Measurements from ENCODE around the gene CCL19.
"Not testable (repeated sequence)": the region's sequence is repeated elsewhere in the genome, so short reads cannot be mapped to it uniquely, and the experiment has no call there.

CCL19 gene

GRCh38 chr9:34690983-34691935, at the start of gene CCL19:
Gene CCL19 (minus strand): TSS chr9:34691276. CDS start chr9:34691139, 137 bp downstream.
- no peak for DNase-seq

GRCh38 chr9:34740176-34740575, 49.1 kb upstream of the CCL19 start:
- not testable (repeated sequence) for DNase-seq

DNA sequence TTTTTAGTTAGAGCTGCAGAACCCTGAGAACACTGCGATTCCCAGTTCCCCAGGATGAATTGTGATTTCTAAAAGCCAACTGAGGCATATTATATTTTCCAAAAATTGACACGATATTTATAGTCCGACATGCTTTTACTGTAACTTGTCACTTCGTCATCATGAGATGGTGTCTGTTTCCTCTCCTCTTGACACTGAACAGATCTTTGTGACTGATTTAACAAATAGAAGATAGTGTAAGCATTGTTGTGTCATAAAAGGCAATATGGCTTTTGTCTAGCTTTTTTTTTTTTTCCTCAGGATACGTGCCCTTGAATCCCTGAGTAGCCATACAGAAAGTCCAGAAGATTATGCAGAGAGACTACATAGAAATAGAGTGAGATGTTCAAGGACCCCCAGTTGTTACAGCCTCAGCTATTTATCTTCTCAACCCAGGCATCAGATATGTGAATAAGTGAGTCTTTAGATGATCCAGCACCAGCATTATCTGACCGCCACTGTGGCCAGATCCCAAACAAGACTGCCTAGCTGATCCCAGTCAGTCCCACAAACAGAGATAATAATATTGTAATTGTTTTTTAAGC, 46.7 kb upstream of the CCL19 start:
- DNase-seq = no peak

- no peak for DNase-seq
Observed at GRCh38 chr9:34734720-34735119, 43.6 kb upstream of the CCL19 start.

GRCh38 chr9:34732886-34733285, 41.8 kb upstream of the CCL19 start:
- no peak for DNase-seq

- DNase-seq = no peak
Observed at GRCh38 chr9:34732478-34732877, 41.4 kb upstream of the CCL19 start.

DNA sequence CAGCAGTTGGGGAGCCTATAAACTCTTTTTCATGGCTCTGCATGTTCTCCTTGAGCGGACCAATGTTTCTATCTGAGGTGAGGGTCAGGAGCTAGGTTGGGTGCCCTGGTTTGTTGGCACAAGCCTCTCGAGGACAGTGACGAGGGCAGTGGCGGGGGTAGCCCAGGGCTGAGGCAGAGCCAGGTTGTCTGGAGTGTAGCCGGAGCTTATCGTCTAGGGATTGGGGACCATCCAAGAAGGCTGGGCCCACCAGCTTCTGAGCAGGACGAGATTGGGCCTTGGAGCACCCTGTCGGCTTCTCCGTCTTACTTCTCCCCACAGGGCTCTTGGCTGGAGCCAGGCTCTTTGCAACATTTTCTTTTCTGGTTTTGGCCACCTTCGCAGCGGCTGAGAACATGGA, 32.1 kb upstream of the CCL19 start:
- no peak for DNase-seq

- DNase-seq = not testable (repeated sequence)
Observed at GRCh38 chr9:34719769-34720025, 28.6 kb upstream of the CCL19 start.

GRCh38 chr9:34719021-34719768, 28.1 kb upstream of the CCL19 start:
- DNase-seq = no peak

GRCh38 chr9:34717996-34718614, 27.0 kb upstream of the CCL19 start:
- no peak for DNase-seq

- no peak for DNase-seq
Observed at GRCh38 chr9:34716711-34717110, 25.6 kb upstream of the CCL19 start.

DNA sequence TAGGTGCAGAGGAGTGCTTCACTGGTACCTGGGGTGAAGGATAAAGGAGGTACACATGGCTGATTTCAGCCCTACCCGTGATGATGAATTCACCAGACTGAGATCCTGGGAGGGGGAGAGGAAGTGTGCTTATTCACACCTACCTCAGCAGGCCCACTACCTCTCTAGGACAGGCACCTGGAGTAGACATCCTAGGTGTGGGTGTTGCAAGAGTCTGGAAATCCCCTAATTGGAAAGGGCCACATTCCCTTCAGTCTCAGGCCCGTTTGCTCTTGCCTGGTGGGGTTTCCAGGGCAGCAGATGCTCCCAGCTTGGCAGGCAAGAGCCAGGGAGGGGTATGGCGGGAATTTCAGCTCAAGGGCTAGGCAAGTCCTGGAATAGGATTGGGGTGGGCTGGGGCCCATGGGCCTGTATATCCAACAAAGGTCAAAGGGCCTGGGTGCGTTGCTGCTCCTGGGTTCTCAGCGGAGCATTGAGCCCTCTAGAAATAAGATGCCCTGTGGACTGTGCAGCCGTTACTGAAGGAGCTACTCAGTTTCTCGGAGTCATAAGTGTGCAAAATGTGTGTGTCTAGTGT, 24.7 kb upstream of the CCL19 start:
- no peak for DNase-seq

- DNase-seq = no peak
Observed at GRCh38 chr9:34714007-34714406, 22.9 kb upstream of the CCL19 start.

DNA sequence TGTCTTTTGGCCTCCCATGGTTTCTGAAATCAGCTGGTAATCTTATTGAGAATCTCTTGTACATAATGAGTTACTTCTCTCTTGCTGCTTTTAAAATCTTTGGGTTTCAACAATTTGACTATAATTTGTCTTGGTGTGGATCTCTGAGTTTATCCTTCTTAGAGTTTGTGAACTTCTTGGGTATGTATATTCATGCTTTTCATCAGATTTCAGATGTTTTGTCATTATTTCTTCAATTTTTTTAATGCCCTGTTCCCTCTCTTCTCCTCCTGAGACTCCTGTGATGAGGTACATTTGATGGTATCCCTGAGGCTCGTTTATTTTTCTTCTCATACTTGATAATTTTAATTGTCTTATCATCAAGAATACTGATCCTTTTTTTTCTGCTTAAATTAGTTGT, 21.1 kb upstream of the CCL19 start:
- DNase-seq = no peak

DNA sequence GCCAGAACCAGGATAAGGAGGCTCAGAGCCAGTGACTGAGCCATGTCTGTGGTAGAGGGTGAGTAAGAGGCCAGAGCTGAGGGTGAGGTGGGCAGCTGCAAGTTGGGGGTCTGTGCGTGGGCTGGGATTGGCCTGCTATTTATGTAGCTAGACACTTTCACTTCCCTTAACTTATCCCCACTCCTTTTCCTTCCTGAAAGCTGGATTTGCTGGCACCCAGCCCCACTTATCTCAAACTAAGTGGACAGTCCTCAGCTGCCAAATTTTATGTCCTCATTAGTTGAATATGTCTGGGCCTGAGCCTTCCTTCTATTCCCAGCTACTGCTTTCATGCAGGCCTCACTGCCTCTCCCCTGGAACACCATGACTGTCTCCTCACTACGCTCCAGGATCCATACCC, 18.9 kb upstream of the CCL19 start, which contains the start of gene CCL21:
TSS of gene CCL21 (minus strand) at position 114 of the 400 bp plus-strand sequence. CDS start at position 44, 70 bp downstream.
- no peak for DNase-seq

- DNase-seq = no peak
Observed at GRCh38 chr9:34709196-34709978, 18.3 kb upstream of the CCL19 start.

- DNase-seq = no peak
Observed at GRCh38 chr9:34707130-34707529, 16.1 kb upstream of the CCL19 start.

- peak; percentile 87 for DNase-seq
Observed at GRCh38 chr9:34701769-34702736, 11.0 kb upstream of the CCL19 start.

GRCh38 chr9:34701023-34701768, 10.1 kb upstream of the CCL19 start:
- peak; percentile 54 for DNase-seq

GRCh38 chr9:34694811-34695210, 3.7 kb upstream of the CCL19 start:
- DNase-seq = no peak
